ENCODE results near the gene GPHA2.

DNA sequence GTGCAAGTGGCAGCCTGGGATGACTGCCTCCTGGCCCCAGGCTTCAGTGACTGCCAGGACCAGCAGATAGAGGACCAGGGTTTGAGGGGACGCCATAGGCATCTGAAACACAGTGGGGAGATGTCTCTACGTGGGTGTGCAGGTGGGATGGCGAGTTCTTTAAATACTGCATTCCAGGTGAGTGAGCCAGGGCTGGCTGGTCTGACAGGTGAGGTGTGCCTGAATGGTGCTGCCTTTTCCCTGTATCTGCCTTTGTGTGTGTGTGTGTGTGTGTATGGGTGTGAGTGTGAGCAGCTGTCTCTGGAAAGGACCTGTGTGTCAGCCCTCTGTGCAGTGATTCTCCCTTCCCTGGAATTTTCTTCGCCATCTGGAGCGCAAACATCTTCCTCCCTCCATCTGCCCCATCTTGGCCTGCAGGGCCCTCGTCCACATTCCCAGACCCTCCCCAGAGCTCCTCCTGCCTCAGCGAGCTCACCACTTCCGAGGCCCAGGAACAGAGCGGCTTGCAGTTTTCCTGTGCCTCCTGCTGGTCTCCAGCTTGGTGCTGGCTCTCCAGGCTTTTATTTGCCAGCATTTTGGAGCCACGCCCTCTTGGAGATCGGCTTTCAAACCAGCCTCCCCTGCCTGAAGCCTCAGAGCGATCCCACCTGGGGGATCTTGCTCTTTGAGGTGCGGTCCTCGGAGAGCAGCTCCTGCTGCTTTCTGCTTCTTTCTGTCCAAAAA, at the start of gene GPHA2:
- TF ChIP-seq ZNF570 (CRISPR knock-in tag; IDR thresholded peaks at IDR 0.05; ENCODE audit: borderline replicate concordance) = no peak
- no peak for TF ChIP-seq THYN1 (CRISPR knock-in tag; IDR thresholded peaks at IDR 0.05; ENCODE audit: borderline replicate concordance, low read depth)
- TF ChIP-seq, protein P1, sequence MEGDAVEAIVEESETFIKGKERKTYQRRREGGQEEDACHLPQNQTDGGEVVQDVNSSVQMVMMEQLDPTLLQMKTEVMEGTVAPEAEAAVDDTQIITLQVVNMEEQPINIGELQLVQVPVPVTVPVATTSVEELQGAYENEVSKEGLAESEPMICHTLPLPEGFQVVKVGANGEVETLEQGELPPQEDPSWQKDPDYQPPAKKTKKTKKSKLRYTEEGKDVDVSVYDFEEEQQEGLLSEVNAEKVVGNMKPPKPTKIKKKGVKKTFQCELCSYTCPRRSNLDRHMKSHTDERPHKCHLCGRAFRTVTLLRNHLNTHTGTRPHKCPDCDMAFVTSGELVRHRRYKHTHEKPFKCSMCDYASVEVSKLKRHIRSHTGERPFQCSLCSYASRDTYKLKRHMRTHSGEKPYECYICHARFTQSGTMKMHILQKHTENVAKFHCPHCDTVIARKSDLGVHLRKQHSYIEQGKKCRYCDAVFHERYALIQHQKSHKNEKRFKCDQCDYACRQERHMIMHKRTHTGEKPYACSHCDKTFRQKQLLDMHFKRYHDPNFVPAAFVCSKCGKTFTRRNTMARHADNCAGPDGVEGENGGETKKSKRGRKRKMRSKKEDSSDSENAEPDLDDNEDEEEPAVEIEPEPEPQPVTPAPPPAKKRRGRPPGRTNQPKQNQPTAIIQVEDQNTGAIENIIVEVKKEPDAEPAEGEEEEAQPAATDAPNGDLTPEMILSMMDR (CRISPR knock-in tag; IDR thresholded peaks at IDR 0.05) = peak; percentile 60
- TF ChIP-seq, protein P2, sequence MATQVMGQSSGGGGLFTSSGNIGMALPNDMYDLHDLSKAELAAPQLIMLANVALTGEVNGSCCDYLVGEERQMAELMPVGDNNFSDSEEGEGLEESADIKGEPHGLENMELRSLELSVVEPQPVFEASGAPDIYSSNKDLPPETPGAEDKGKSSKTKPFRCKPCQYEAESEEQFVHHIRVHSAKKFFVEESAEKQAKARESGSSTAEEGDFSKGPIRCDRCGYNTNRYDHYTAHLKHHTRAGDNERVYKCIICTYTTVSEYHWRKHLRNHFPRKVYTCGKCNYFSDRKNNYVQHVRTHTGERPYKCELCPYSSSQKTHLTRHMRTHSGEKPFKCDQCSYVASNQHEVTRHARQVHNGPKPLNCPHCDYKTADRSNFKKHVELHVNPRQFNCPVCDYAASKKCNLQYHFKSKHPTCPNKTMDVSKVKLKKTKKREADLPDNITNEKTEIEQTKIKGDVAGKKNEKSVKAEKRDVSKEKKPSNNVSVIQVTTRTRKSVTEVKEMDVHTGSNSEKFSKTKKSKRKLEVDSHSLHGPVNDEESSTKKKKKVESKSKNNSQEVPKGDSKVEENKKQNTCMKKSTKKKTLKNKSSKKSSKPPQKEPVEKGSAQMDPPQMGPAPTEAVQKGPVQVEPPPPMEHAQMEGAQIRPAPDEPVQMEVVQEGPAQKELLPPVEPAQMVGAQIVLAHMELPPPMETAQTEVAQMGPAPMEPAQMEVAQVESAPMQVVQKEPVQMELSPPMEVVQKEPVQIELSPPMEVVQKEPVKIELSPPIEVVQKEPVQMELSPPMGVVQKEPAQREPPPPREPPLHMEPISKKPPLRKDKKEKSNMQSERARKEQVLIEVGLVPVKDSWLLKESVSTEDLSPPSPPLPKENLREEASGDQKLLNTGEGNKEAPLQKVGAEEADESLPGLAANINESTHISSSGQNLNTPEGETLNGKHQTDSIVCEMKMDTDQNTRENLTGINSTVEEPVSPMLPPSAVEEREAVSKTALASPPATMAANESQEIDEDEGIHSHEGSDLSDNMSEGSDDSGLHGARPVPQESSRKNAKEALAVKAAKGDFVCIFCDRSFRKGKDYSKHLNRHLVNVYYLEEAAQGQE (IDR thresholded peaks at IDR 0.05; ENCODE audit: borderline replicate concordance in 1 of 2, low read depth in 1 of 2, low read length in 2 of 2) = no peak

Data from HepG2 (cell line).